Panc1 (cell line): ENCODE measurements around the gene NXPE3.

ENCODE experiments used
- CTCF ChIP-seq: fragments of 450-650 bp; IDR thresholded peaks from 2 replicates; pipeline ENCODE4 v1.5.1; 2017; ENCODE audit warnings: mild to moderate bottlenecking
- POLR2AphosphoS5 ChIP-seq: IDR thresholded peaks from 2 replicates; pipeline ENCODE4 v1.6.1; 2012; ENCODE audit warnings: mild to moderate bottlenecking, low read depth, low read length, moderate library complexity
- TCF7L2 ChIP-seq: IDR thresholded peaks from 2 replicates; pipeline ENCODE4 v1.6.1; 2011; ENCODE audit warnings: mild to moderate bottlenecking, low read depth, low read length, inconsistent platforms

GRCh38 chr3:101846709-101847108 is 67.7 kb downstream of the NXPE3 start:
- TF ChIP-seq POLR2AphosphoS5 (no peak), CTCF (no peak), TCF7L2 (no peak)
